RWPE1 (cell line): Measurements from ENCODE around the gene HMGN2.

ENCODE experiments used
- CTCF ChIA-PET: fragments of 350-600 bp; sonication (Branson Sonifier 250); formaldehyde crosslinking; extraction: SDS; loops from one replicate; lab custom pipeline; 2021; lab: Yijun Ruan, JAX
- POLR2A ChIA-PET: fragments of 400-600 bp; formaldehyde crosslinking; extraction: SDS; loops from one replicate; lab custom pipeline; 2020; ENCODE audit warnings: antibody characterized with exemption; ENCODE audit not compliant: low non-redundant PET; lab: Yijun Ruan, JAX
- DNase-seq: peaks from one replicate; pipeline ENCODE4 v3.0.0; 2012; ENCODE audit warnings: low spot score
- H3K27ac ChIP-seq: fragments of 450-650 bp; 2 replicates; pipeline ENCODE4 v1.5.1; 2017
- TF ChIP-seq, protein P1 (sequence below): fragments of 450-650 bp; conservative IDR thresholded peaks from 2 replicates; pipeline ENCODE4 v1.5.1; 2017; ENCODE audit warnings: low read depth, mild to moderate bottlenecking

The HMGN2 gene

DNA sequence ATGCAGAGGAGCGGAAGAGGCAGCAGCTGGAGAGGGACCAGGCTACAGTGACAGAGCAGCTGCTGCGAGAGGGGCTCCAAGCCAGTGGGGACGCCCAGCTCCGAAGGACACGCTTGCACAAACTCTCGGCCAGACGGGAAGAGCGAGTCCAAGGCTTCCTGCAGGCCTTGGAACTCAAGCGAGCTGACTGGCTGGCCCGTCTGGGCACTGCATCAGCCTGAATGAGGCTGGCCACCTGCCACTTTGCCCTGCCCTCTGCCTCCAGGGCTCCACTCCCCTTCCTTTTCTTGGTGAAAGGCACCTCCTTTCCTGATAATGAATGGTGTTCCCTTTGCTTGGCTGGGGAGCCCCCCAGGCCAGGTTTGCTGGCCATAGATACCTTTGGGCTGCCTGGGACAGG is 3.3 kb upstream of the HMGN2 start:
- POLR2A ChIA-PET: no interaction called here
- DNase-seq: no peak
- CTCF ChIA-PET: no interaction called here
- peak overlapping the region; percentile 98 for H3K27ac ChIP-seq
- TF ChIP-seq, protein P1, sequence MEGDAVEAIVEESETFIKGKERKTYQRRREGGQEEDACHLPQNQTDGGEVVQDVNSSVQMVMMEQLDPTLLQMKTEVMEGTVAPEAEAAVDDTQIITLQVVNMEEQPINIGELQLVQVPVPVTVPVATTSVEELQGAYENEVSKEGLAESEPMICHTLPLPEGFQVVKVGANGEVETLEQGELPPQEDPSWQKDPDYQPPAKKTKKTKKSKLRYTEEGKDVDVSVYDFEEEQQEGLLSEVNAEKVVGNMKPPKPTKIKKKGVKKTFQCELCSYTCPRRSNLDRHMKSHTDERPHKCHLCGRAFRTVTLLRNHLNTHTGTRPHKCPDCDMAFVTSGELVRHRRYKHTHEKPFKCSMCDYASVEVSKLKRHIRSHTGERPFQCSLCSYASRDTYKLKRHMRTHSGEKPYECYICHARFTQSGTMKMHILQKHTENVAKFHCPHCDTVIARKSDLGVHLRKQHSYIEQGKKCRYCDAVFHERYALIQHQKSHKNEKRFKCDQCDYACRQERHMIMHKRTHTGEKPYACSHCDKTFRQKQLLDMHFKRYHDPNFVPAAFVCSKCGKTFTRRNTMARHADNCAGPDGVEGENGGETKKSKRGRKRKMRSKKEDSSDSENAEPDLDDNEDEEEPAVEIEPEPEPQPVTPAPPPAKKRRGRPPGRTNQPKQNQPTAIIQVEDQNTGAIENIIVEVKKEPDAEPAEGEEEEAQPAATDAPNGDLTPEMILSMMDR: no peak

DNA sequence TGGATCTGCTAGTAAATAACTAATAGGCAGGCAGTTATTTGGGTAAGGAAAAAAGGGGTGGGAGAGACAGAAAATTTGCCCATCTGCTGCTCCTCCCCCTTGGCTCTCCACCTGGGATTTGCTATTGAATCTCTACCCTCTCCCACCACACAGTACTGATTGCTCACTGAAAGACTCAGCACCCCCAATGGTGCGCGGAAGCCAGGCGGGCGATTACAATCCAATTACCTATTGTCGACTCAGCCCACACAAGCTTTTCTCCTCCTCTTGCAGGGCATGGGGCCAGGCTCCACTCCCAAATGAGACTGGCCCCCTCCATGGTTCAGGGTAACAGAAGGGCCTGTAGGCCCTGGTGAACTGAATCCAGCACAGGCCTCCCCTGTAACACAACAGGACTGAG is 2.7 kb upstream of the HMGN2 start:
- no peak for DNase-seq
- TF ChIP-seq, protein P1: no peak
- CTCF ChIA-PET: interaction anchor here (0.6 to 1.5 kb wide), 2 partner anchors 10 to 244 kb away, joined by 4 to 5 read pairs; no protein-coding TSS in a partner anchor
- H3K27ac ChIP-seq: peak overlapping the region; percentile 98
- POLR2A ChIA-PET: no interaction called here

DNA sequence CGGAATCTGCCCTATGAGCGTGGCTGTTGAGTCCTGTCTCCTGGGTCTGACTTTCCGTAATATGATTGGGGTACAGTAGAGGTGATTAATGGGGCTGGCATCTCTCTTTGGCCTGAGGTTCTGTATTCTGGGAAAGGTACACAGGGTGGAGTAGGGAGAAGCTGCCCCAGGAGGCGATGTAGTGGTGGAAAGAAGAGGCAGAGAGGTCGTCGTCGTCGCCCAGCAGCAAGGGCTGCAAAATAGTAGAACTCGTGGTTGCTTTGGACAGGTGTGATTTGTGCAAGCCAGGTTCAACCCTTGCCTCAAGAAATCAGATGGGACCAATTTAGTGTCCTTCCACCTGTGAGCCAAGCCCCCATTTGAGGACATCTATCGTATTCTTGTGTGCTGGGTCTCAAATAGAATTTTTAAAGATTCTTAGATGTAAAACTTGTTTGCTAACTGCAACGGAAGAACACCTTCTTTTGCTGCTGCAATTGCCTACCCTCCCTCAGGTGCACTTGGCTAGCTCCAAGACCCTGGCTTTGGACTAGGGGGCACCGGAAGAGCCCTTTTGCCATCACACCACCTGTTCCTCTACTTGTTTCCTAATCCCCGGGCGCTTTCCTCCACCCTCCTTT is 1.3 kb upstream of the HMGN2 start:
- TF ChIP-seq, protein P1: no peak
- POLR2A ChIA-PET: no interaction called here
- CTCF ChIA-PET: interaction anchor here (0.6 to 1.5 kb wide), 7 partner anchors 9 to 432 kb away, joined by 3 to 6 read pairs (median 4); partner anchors contain the start of gene DHDDS
- peak; percentile 78 for DNase-seq
- peak overlapping the region; percentile 98 for H3K27ac ChIP-seq

DNA sequence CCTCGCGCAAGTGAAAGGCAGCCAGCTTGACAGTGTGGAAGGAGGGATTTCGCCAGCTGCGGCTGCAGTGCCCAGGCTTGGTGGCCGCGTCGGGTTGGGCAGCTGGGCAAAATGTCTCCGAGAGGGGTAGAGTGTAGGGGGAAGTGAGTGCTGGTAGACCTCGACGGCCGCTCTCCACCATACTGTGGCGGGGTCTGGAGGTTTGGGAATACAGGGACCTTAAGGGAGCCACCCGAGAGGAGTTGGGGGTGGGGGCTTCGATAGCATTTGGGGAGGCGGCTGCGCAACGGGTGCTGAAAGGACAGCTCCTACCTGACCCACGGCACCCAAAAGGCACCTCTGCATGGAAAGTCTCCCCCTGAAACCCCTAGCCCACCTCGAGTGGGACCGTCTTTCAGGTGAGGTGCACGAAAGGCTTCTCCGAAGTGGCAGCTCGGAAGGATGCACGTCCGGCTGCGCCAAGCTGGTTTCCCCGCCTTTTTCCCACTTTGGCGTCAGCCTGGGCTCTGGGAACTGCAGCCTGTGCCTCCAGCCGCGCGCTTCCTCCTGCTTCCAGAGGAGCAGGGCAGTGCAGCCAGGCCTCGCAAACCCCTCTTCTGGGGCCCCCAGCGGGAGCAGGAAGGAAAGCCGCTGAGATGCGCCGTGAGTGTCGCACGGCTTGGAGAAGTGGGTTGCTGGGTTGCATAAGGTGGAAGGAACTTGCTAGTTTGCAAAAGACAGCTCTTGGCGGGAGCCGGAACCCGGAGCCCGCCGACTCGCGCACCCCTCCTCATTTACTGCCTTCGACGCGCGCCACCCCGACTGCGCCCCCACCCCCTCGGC is 531 bp upstream of the HMGN2 start:
- DNase-seq: peak; percentile 44
- ChIA-PET POLR2A (interaction anchor here (1.3 kb wide), 1 partner anchor 29 kb away, joined by 4 read pairs; no protein-coding TSS in a partner anchor), CTCF (interaction anchor here (0.6 to 0.8 kb wide), 6 partner anchors 20 to 1030 kb away, joined by 3 read pairs; partner anchors contain the start of gene DHDDS)
- H3K27ac ChIP-seq: peak overlapping the region; percentile 98
- TF ChIP-seq, protein P1: no peak

DNA sequence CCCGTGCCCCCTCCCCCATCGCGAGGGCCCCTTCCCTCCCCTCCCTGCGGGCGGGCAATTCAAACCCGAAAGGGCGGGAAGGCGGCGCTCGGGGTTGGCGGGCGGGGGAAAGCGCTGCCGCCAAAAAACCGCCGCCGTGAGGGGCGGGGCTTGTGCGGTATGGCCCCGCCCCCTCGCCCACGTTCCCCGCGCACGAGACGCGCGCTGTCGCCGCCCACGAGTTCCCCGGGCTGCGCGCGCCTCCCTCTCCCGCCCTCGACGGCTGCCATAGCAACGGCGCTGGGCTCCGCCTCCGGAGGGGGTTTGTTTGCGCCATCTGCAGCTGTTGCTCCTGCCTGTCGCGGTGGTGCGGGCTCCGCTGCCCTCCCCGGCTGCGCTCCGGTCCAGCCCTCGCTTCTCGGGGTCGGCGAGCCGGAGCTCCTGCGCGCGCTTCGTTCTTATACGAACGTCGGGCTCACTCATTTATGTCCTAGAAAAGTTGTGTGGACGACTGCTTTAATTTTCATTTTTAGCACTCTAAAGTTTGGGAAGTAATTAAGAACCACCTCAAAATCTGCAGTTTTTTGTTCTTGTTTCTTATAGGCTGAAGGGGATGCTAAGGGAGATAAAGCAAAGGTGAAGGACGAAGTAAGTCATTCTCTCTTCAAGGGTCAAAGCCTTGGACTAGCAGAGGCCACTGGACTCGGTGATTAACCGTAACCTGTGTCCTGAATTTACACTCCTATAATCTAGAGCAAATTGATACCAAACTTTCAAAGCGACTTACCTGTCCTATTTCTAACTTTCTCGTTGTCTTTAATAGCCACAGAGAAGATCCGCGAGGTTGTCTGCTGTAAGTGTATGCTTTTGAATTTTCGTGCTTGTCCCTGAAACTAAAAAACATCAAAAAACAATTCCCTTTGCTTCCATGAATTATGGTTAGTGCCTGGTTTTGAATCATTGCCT is 933 bp downstream of the HMGN2 start:
- peak overlapping the region; percentile 98 for H3K27ac ChIP-seq
- DNase-seq: peak; percentile 94
- ChIA-PET CTCF (interaction anchor here (0.6 to 1.4 kb wide), 2 partner anchors 27 to 381 kb away, joined by 3 to 7 read pairs; no protein-coding TSS in a partner anchor), POLR2A (interaction anchor here (0.5 kb wide), 1 partner anchor 867 kb away, joined by 10 read pairs; no protein-coding TSS in a partner anchor)
- TF ChIP-seq, protein P1: no peak
